Fibroblast of mammary gland (primary cell): Measurements from ENCODE around the gene PTER.

Source experiments
- DNase-seq: peaks from one replicate; pipeline ENCODE4 v3.0.0-alpha.2; 2010; ENCODE audit warnings: low read depth
- H3K4me3 ChIP-seq: 2 replicates; pipeline ENCODE4 v1.5.1; 2011; ENCODE audit warnings: low read depth, mild to moderate bottlenecking, low read length, moderate library complexity; ENCODE audit not compliant: control insufficient read depth
- TF ChIP-seq, protein P1 (sequence below): conservative IDR thresholded peaks from 2 replicates; pipeline ENCODE4 v1.5.1; 2011; ENCODE audit warnings: low read depth, low read length, inconsistent platforms; ENCODE audit not compliant: control insufficient read depth, insufficient read depth

Gene PTER

GRCh38 chr10:16520900-16521299 is 84.1 kb downstream of the PTER start:
- peak overlapping the region; percentile 24 for H3K4me3 ChIP-seq
- DNase-seq: peak; percentile 31
- TF ChIP-seq, protein P1, sequence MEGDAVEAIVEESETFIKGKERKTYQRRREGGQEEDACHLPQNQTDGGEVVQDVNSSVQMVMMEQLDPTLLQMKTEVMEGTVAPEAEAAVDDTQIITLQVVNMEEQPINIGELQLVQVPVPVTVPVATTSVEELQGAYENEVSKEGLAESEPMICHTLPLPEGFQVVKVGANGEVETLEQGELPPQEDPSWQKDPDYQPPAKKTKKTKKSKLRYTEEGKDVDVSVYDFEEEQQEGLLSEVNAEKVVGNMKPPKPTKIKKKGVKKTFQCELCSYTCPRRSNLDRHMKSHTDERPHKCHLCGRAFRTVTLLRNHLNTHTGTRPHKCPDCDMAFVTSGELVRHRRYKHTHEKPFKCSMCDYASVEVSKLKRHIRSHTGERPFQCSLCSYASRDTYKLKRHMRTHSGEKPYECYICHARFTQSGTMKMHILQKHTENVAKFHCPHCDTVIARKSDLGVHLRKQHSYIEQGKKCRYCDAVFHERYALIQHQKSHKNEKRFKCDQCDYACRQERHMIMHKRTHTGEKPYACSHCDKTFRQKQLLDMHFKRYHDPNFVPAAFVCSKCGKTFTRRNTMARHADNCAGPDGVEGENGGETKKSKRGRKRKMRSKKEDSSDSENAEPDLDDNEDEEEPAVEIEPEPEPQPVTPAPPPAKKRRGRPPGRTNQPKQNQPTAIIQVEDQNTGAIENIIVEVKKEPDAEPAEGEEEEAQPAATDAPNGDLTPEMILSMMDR: peak; percentile 35

GRCh38 chr10:16521311-16522016 is 84.7 kb downstream of the PTER start, which contains the start of gene C1QL3:
Gene C1QL3, minus strand, starts transcription at chr10:16521879. Its CDS starts 814 bp downstream, at chr10:16521065.
- peak within 1 kb of the TSS; percentile 27 for H3K4me3 ChIP-seq
- TF ChIP-seq, protein P1: no peak
- peak; percentile 24 for DNase-seq

- TF ChIP-seq, protein P1: no peak
- H3K4me3 ChIP-seq: no peak overlapping the region
- no peak for DNase-seq
These were observed 90.6 kb downstream of the PTER start for GRCh38 chr10:16527452-16527851.

- no peak for DNase-seq
These were observed 93.0 kb downstream of the PTER start for GRCh38 chr10:16529853-16530252.

DNA sequence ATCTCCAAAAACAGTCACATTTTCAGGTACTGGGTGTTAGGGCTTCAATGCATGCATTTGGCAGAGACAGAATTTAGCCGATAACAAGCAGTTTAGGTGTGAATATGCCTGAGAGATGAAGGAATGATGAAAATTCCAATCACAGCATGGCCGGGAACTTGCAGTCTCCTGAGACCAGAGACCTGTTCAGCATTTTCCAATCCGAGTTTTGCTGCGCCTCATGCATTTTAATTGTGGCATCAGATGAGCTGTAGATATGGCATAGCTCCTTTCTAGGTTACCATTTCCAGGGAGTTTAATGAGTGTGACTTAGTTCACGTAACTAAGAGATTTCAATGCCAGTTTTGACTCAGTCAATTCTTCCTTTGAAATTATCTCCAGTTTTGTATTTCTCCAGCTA is 99.3 kb downstream of the PTER start:
- TF ChIP-seq, protein P1: no peak
- H3K4me3 ChIP-seq: no peak overlapping the region
- DNase-seq: no peak

More at GRCh38 chr10:16529853-16530252, 93.0 kb downstream of the PTER start:
- no peak overlapping the region for H3K4me3 ChIP-seq
- TF ChIP-seq, protein P1: no peak

- H3K4me3 ChIP-seq: no peak overlapping the region
- DNase-seq: no peak
- TF ChIP-seq, protein P1: no peak
These were observed 107.3 kb downstream of the PTER start for GRCh38 chr10:16544099-16544498.
